Cortex of kidney (tissue), 1 donor: Measurements from ENCODE around the gene TENM3.

Source experiments
- DNase-seq: peaks from one replicate; lab custom pipeline; 2025; lab: John Stamatoyannopoulos, UW

Gene TENM3

DNA sequence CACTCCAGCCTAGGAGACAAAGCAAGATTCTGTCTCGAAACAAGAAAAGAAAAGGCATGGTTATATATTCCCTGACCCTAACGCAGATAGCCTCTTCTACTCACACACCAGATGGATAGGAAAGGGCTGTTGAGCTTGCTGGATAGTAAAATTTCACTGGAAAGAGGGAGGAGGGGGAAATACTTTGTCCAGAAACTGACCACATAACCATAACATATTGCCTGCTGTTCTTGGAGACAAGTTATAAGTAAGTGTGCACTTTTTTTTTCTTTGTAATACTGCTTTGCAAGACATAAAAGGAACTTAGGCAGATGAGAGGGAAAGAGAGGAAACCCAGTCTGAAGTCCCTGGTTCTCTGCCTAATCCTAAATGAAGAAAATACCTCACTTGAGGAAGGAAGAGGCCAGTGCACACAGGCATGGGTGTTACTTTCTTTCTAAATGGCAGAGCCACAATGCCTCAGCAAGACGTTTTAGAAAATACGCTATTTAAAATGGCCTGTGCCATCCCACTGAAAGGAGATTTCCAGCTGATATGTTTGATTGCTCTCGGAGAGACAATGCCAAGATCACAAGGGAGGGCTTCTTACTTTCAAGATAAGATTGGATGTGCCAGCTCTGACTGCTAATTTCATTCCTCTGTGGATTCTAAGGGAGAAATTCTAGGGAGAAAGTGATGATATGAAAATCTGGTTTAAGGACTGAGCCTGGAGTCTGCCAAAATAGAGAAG, 533.3 kb downstream of the TENM3 start:
- DNase-seq, result no peak

DNA sequence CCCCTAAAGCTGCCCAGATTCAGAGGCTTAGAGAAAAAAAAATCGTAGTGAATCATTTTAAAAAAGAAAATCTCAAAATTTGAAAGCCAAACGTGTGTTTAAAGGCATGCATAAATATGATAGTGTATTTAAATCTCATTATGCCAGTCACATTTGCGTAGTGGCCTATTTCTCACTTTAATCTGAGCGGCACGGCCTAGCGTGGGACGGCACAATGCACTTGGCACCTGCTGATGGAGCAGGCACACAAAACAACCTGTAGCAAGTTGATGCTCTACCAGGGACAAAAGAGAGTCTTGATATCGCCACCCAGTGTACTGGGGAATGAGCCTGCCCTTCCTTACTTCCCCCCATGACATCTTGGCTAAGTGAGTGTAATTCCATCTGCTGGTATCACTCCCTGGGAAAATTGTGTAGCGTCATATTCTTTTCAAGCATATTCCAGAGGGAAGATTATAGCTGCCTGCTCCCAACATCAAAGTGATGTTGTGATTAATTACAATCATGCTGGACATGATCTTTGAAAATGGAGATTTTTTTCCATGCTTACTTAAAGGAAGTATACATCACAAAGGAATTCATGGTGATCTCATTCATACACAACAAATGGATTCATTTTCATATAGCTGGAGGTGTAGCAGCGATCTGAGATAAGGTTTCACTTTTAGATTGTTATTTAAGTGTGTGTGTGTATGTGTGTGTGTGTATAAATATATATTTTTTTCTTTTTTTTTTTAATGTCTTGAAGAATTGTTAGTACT, 535.2 kb downstream of the TENM3 start:
- DNase-seq, result no peak

DNA sequence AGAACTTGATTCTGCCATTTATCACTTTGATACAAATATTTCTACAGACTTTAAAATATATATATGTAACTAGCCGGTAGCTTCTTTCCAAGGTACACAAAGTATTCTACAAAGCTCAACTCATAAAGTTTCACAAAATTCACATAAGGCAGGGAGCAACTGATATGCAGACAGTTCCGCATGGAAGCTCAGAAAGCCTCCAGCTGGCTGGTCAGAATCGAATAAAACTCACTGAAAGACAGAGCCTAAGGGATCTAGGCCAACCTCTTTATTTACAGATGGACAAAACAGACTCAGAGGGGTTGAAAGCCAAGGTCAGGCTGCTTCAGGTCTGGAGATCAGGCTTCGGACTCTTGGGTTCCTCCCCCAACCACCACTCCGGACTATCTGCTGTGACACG, 543.8 kb downstream of the TENM3 start:
- DNase-seq, result no peak

DNA sequence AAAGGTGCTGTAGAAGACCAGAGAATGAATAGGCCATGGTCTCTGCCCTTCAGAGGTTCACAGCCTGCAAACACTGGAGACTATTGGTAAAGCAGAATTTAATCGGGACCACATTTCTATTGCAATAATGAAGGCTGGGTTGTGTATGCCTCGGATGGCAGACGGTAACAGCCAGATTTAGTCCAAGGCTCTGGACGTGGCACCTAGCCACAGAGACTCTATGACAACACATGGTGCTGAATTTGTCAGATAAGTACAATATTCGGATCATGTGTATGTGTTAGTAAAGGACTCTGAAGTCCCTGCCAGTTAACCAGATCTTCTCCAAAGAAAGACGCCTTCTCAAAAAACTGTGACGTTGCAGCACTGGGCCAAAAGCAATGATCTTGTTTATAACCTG, 545.0 kb downstream of the TENM3 start:
- DNase-seq, result no peak

DNA sequence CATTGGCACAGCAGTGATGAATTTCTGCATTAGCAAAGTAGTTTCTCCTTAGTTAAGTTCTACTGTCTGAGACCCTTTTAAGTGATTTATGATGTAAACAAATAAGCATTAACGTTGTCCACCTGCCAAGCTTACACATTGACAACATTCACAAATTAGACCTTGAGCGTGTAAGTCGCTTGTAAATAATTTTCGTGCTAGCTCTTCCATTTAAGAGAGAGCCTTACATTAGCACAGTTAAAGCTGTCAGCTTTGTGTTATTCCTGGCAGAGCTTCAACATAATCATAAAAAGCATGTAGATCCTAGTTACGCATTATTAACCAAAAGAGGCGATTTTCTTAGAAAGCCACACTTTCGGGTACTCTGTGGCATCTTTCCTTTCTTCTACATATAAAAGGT, 546.3 kb downstream of the TENM3 start:
- no peak for DNase-seq

DNA sequence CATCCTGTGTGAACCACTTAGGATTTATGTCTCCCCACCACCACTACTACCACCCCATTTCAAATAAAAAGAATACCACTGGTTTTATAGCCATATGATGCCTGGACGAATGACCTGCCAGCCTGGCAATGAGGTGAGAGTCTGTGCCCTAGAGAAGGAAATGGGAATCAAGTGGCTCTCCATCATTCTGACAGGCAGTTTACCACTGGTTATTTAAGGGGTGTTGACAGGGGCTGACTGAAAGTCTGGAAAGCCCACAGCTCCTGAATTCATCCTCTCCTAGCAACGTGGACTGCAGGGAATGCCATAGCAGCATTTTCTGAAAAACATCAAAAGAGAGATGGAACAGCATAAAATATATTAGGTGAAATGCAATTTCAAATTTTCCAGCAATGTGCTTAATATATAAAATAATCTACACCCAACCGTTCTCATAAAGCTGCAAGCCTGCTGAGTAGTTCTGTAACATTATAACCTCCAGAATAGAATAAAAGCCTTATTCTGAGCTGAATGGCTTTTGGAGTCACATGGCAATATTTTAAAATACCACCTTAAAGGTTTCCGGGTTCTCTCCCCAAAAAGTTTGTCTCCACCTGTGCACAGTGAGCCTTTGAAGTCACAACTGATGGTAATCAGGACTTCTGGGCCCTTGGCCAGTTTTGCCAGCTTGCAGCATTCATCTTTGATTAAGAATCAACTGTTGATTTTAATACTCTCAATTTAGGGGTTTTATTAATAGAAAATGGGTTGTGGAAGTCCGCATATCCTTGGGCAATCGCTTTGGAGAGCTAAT, 552.4 kb downstream of the TENM3 start:
- DNase-seq, result no peak

DNA sequence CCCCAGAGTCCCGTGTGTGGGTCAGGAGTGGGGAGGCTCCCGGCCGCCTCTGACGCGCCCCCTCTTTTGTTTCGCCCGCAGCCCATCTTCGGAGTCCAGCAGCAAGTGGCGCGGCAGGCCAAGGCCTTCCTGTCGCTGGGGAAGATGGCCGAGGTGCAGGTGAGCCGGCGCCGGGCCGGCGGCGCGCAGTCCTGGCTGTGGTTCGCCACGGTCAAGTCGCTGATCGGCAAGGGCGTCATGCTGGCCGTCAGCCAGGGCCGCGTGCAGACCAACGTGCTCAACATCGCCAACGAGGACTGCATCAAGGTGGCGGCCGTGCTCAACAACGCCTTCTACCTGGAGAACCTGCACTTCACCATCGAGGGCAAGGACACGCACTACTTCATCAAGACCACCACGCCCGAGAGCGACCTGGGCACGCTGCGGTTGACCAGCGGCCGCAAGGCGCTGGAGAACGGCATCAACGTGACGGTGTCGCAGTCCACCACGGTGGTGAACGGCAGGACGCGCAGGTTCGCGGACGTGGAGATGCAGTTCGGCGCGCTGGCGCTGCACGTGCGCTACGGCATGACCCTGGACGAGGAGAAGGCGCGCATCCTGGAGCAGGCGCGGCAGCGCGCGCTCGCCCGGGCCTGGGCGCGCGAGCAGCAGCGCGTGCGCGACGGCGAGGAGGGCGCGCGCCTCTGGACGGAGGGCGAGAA, 556.5 kb downstream of the TENM3 start:
- no peak for DNase-seq

DNA sequence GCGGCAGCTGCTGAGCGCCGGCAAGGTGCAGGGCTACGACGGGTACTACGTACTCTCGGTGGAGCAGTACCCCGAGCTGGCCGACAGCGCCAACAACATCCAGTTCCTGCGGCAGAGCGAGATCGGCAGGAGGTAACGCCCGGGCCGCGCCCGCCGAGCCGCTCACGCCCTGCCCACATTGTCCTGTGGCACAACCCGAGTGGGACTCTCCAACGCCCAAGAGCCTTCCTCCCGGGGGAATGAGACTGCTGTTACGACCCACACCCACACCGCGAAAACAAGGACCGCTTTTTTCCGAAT, 557.0 kb downstream of the TENM3 start:
- no peak for DNase-seq

DNA sequence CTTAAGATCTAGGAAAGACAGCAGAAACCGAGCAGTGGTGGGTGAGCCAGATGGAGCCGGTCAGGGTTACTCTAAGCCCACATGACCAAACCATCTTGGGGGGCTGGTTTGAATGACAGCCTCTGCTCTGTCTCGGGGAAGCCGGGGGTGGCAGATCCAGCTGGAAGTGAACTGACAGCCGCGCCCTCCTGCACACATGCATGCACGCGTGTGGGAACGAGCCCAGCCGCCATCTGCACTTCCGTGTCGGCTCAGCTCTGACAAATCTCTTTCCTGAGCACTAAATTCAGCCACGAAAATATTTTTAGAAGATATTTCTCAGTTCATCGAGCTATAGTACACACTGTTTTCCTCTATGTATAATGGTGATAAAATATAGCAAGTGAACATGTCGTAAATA, 558.4 kb downstream of the TENM3 start:
- DNase-seq, result no peak

DNA sequence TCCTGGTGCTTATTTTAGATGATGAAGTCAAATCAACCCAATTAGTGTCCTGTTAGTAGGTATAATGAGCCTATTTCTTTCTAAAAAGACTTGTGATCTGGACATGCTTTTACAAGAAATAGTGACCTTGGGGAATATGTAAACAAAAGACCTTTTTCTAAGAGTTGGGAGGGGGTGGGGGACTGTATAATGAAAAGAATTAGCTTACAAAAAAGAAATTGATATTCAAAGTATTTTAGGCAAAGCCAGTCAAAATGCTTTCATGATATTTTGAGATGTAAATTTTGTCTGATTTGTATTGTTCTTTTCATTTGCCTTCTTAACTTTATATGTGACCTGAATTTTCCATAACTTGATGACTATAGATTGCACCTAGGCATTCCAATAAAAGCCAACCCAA, 559.4 kb downstream of the TENM3 start:
- DNase-seq, result no peak

DNA sequence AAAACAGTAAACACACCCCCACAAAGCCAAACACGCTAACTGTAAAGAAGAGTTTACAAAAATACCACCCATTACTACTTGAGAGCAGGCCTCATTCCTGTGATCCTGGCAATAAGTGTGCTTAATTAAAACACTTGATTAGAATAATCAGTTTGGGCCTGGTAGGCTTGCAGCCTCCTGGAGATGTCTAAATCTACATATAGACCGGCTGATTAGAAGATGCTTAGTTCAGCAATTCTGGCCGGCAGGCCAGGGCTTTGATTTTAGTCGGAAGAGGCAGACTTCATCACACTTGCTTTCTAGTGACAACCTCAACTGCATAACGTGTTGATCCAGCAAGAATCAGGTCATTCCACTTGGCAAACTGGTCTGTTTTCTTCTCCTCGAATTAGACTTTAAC, 560.0 kb downstream of the TENM3 start:
- DNase-seq, result no peak

DNA sequence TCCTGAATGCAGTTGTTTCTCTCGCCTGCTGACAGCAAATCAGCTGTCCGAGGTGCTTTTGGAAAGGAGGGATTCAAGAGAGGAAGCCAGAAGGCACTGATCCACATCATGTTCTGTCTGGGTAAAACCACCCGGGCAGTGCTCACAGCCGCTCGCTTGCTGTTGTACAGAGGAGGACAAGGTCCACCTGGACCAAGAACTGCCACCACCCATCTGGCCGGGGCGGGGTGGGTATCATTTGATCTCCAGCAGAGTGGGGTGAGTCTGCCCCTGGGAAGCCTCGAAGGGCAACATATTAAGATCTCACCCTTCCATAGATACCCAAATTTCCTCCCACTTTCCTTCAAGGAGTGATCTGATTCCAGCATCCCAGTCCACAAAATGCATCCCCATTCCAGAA, 560.9 kb downstream of the TENM3 start:
- DNase-seq, result no peak

DNA sequence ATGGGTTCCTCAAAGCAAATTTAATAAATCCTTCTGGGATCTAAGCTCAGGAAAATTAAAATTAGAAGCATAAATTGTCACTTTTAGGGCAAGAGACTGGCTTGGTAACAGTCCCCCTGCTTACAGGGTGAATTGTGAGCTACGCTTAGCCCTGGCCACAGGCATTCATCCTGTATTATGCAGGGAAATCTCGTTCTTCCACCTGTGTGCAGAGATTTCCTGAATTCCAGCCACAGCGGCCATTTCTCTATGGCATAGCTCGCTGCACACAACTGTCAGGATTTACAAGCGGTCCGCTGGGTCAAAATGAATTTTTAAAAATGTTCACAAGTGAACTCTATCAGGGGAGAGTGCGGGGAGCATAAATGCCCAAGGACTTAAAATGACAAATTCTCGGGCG, 562.1 kb downstream of the TENM3 start:
- DNase-seq, result no peak

DNA sequence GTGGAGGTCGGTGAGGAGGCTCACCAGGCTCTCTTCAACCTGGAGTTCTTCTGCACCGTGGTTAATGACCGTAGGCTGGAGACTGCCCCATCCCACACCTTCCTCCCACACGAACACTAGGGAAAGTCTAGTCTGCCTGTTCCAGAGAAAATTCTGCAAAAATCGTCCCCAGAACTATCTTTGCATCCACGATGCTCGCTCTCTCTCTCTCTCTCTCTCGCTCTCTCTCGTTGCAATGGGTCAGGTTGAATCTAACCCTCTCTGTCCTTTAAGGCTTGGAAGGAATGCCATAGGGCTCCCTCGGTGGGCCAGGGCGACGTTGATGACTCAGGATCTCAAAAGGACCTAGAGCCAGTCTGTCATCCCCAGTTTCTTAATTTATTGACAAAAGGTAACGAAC, 562.5 kb downstream of the TENM3 start:
- no peak for DNase-seq

DNA sequence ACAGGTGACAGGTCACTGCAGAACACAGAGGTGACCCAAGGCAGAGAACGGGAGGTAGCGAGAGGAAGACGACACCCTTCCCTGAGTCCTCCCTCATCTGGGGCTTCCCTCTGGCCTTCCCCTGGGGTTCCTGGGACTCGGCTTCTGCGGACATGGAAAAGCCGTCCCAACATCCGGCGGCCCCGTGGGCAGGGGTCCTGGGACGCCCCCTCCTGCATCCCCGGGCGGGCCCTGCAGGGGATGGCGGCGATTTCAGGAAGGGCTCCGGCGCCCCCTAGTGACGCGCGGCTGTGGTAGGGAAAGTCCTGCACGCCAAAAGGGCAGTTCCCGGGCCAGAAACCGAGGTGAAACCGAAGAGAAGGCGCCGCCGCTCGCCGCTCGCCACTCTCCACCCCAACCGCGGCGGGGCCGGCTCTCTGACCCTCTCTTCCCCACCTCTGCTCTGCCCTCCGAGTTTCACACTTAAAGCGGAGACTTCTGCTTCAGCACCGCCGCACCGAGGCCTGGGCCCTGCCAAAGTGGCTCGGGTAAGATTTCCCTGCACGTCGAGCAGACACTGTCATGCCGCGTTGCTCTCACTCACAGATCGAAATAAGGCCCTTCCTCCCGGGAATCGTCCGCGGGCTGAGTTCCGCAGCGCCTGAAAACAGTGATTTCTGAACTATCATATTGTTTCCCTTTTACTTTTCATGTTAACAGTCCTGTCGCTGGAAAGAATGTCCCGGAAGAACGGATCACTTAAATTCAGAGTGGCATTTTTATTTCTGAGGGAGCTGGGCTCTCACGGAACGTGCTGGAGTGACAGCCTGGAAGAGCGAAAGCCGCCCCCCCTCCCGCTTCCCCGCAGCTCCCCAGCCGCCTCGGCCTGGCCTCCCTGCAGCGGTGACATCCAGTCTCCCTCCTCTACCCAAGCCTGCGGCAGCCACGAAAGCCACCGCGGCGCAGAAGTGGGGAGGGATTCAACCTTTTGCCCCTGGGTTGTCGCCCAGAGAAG, 563.4 kb downstream of the TENM3 start:
- DNase-seq, result no peak

DNA sequence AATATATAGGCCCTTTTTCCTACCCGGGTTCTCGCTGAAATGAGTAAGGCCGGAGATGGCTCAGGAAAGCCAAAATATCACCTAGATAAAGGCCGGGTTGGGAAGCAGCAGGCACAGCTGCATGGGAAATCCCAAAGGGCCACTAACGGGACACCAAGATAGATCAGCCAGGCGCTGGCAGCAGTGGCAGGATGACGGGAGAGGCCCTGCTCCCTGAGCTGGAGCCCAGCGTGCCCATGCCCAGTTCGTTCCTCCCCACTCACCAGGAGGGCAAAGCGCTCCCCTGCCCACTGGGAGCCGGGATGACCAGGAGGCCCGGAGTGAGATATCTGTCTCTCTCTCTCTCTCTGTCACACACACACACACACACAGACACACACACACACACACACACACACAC, 564.1 kb downstream of the TENM3 start:
- no peak for DNase-seq

DNA sequence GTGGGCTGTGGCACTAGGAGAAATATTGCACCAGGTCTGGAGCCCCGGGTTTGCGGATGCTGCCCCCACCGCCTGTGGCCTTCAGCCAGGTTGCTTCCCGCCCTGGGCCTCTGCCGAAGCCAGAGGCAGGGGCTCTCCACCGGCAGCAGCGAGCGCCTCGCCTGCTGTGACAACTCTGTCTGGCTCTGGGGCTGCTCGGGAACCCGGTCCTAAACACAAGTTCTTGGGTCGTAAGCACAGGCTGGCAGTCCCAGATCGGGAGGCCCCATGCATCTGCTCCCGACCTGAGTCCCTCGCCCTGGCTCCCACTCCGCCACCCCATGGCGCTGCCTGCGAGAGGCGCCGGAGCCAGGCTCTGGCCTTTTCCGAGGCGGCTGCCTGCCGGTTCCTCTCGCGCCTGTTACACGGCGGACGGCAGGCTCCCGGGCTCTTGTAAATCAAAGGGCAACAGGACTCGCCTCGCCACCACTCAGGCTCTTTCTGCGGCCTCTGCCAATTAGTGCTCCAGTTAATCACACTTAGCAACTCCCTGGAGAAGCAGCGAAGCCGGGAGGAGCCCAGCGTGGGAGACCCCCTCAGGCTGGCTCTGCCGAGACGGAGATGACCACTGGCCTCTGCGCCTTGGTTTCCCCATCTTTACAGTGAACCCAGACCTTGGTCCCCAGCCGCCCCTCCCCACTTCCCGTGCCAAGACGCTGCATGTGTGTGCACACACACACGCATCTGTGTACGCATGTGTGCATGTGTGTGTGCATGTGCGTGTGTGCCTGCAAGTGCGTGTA, 564.8 kb downstream of the TENM3 start:
- DNase-seq, result no peak

DNA sequence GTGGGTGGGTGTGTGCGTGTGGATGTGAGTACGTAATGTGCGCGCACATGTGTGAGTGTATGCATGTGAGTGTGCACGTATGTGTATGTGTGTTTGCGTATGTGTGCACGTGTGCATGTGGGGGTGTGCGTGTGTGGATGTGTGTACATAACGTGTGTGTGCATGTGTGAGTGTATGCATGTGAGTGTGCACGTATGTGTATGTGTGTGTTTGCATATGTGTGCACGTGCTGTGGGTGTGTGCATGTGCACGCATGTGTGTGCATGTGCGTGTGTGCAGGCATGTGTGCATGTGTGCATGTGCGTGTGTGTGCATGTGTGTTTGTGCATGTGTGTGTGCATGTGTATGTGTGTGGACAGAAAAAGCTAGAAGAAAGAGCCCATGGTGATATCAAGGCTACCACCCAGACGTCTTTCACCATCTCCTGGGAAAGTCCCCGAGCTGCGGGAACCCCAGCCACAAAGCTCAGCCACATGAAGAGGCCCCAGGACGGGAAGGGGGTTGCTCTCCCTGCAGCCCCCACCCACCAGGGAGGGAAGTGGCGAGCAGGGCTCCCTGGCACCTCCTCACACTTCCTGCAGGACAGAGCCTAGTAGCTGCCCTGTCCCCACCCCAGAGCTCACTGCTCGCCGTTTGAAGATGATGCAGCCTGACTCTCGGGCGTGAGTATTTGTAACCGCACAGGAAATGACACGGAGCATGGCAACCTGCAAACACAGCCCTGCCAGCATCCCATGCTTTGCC, 565.6 kb downstream of the TENM3 start:
- DNase-seq, result no peak

DNA sequence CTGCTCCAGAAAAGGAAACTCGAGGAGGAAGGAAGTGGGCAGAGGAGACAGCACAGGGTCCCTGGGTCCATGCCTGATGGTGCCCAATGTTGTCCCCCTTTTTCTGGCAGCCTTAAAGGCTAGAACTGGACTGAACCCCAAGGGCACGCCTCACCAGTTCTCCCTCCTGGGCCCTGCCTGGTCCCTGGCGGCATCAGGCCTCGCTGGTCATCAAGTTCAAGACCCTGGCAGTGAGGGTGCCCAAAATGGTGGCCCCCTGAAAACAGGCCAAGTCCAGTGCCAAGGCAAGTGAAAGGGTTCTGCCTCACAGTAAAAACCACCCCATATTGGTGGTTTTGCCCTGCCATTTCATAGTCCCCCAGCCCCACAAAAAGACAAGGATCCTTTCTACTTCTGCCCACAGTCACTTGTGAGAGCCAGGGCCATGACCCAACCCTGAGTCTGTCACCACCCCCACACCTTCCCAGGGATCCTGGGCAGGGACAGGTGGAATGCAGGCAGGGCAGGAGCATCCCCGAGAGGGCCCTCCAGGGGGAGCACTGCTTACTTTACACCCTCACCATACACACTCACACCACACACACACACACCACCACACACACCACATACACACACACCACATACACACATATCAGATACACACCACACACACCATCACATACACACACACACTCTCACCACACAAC, 566.4 kb downstream of the TENM3 start:
- no peak for DNase-seq
